ENCODE results near the gene MTX2. TPM values are rescaled to one million over a fixed set of nuclear protein-coding genes. Genes with fewer than 3 reads are reported as not detected.
"Not testable (repeated sequence)": the region's sequence is repeated elsewhere in the genome, so short reads cannot be mapped to it uniquely, and the experiment has no call there.

Gene MTX2
- total RNA-seq, 1 donor from 2014 or later, result 30.7 TPM

DNA sequence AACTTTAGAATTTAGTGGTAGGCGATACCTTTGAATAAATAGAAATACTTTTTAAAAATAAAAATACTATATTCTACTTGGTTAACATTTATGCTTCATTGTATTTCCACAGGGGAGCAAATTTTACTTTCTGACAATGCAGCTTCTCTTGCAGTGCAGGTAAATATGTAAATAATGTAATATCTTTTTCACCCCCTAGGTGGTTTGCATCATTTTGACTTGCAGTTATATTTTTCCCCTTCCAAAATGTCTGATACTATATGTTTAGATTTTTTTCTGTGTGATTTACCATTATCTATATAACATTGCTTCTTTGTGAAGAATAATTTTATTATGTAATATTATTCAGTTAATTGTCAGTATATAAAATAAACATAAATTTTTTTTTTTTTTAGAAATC lies 28.5 kb downstream of the MTX2 start:
- H3K4me3 Mint-ChIP-seq, result no peak overlapping the region
- no peaks in the 10 kb centered on the region for H3K27me3 Mint-ChIP-seq
- H3K36me3 Mint-ChIP-seq (ENCODE audit: low read depth), result no peaks in the 10 kb centered on the region
- peaks cover 5% of the 10 kb centered on the region for H3K4me1 Mint-ChIP-seq
- intact Hi-C loops (cut with micrococcal nuclease), result no loop called here
- H3K27ac Mint-ChIP-seq, result no peak overlapping the region
- DNase-seq, result no peak
- no peaks in the 10 kb centered on the region for H3K9me3 Mint-ChIP-seq

DNA sequence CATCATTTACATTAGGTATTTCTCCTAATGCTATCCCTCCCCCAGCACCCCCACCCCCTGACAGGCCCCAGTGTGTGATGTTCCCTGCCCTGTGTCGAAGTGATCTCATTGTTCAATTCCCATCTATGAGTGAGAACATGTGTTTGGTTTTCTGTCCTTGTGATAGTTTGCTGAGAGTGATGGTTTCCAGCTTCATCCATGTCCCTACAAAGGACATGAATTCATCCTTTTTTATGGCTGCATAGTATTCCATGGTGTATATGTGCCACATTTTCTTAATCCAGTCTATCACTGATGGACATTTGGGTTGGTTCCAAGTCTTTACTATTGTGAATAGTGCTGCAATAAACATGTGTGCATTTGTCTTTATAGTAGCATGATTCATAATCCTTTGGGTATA lies 36.8 kb downstream of the MTX2 start:
- intact Hi-C loops (cut with micrococcal nuclease); H3K4me1 Mint-ChIP-seq; DNase-seq; H3K27ac Mint-ChIP-seq; H3K27me3 Mint-ChIP-seq; H3K4me3 Mint-ChIP-seq: not testable (repeated sequence)
- H3K9me3 Mint-ChIP-seq, result peaks cover 19% of the 10 kb centered on the region
- peaks cover 31% of the 10 kb centered on the region for H3K36me3 Mint-ChIP-seq (ENCODE audit: low read depth)

DNA sequence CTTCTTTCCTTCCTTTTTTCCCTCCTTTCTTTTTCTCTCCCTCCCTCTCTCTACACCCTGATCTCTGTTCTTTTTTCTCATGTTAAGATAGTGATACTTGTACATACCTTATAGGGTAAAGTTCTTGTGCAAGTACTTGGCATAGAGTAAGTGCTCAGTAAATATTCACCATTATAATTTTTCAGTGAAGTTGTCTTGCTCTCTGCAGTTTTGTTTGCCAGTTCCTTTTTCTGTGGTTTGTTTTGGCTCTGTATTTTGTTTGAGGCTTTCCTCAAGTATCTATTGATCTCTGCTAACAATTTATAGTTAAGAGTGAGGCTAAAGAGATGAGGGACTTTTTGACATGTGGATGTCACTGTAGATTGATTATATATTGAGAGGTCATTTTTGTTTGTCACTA lies 48.0 kb downstream of the MTX2 start:
- peaks cover 4% of the 10 kb centered on the region for H3K4me1 Mint-ChIP-seq
- no peaks in the 10 kb centered on the region for H3K9me3 Mint-ChIP-seq
- intact Hi-C loops (cut with micrococcal nuclease), result no loop called here
- no peak for DNase-seq
- no peaks in the 10 kb centered on the region for H3K36me3 Mint-ChIP-seq (ENCODE audit: low read depth)
- H3K27ac Mint-ChIP-seq, result no peak overlapping the region
- H3K4me3 Mint-ChIP-seq, result no peak overlapping the region
- H3K27me3 Mint-ChIP-seq, result no peaks in the 10 kb centered on the region

GRCh38 chr2:176317623-176318065 lies 48.4 kb downstream of the MTX2 start:
- peaks cover 4% of the 10 kb centered on the region for H3K4me1 Mint-ChIP-seq
- H3K27me3 Mint-ChIP-seq, result no peaks in the 10 kb centered on the region
- H3K36me3 Mint-ChIP-seq (ENCODE audit: low read depth), result no peaks in the 10 kb centered on the region
- intact Hi-C loops (cut with micrococcal nuclease), result no loop called here
- no peaks in the 10 kb centered on the region for H3K9me3 Mint-ChIP-seq
- DNase-seq, result no peak
- no peak overlapping the region for H3K27ac Mint-ChIP-seq
- H3K4me3 Mint-ChIP-seq, result no peak overlapping the region

DNA sequence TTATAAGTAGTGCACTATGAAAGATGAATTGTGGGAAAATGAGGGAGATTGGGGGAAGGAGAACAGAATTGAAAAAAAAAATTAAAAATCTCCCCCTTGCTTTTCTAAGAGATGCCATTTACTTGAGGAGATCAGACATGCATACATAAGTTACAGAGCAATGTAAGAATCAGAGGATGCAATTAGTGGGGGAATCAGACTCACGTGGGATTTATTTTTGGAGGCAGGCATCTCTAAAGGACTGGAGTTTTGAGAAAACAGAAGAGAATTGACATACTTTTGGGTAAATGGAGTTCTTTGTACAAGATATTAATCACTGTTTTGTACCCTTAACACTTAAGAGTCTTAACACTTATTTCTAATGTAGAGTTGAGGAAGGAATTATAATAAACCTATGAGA lies 52.7 kb downstream of the MTX2 start:
- Mint-ChIP-seq H3K4me1 (peaks cover 4% of the 10 kb centered on the region), H3K27me3 (no peaks in the 10 kb centered on the region), H3K4me3 (no peak overlapping the region), H3K36me3 (ENCODE audit: low read depth) (no peaks in the 10 kb centered on the region), H3K9me3 (no peaks in the 10 kb centered on the region), H3K27ac (no peak overlapping the region)
- DNase-seq, result no peak
- intact Hi-C loops (cut with micrococcal nuclease), result no loop called here

DNA sequence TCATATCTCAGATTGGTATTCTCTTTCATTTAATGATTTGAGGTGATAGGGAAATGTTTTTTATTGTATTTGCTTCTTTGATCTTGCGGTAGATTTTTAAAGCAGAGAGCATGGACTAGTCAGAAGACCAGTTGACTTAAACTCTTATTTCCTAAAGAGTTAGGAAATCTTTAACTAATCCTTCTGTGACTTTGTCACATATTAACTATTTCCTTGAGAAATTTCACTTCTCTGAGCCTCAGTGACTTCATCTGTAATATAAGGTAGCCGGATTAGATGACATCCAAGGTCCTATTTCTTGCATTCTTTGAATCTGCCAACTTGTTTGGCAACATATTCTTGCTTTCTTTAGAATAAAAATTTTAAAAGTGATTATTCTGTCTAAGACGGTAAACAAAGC lies 55.6 kb downstream of the MTX2 start:
- H3K9me3 Mint-ChIP-seq, result no peaks in the 10 kb centered on the region
- H3K27me3 Mint-ChIP-seq, result no peaks in the 10 kb centered on the region
- intact Hi-C loops (cut with micrococcal nuclease), result no loop called here
- H3K27ac Mint-ChIP-seq, result no peak overlapping the region
- no peak overlapping the region for H3K4me3 Mint-ChIP-seq
- no peak for DNase-seq
- no peaks in the 10 kb centered on the region for H3K4me1 Mint-ChIP-seq
- peaks cover 2% of the 10 kb centered on the region for H3K36me3 Mint-ChIP-seq (ENCODE audit: low read depth)

DNA sequence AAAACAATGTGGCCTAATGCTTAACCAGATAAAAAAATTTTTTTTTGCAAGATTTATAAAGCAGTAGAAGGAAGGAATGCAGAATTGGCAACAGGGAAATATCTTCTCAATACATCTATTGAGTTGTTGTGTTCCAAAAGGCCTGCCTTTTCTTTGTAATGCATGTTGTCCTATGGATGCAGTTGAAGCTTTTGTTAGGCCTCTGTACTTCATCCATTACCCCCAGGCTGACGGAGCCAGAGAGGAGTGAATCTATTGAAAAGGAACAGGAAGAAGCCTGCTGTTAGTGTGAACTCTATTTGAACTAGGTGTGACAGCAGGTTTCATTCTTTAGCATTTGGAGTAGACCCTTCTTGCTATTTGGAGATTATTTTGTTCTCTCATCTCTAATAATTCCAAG lies 56.5 kb downstream of the MTX2 start:
- Mint-ChIP-seq H3K27ac (no peak overlapping the region), H3K4me3 (no peak overlapping the region), H3K4me1 (no peaks in the 10 kb centered on the region), H3K27me3 (no peaks in the 10 kb centered on the region), H3K9me3 (no peaks in the 10 kb centered on the region), H3K36me3 (ENCODE audit: low read depth) (peaks cover 2% of the 10 kb centered on the region)
- intact Hi-C loops (cut with micrococcal nuclease), result no loop called here
- no peak for DNase-seq

GRCh38 chr2:176328149-176328548 lies 58.9 kb downstream of the MTX2 start:
- no peak overlapping the region for H3K4me3 Mint-ChIP-seq
- DNase-seq, result no peak
- H3K27ac Mint-ChIP-seq, result no peak overlapping the region
- no peaks in the 10 kb centered on the region for H3K9me3 Mint-ChIP-seq
- intact Hi-C loops (cut with micrococcal nuclease), result no loop called here
- H3K27me3 Mint-ChIP-seq, result no peaks in the 10 kb centered on the region
- peaks cover 2% of the 10 kb centered on the region for H3K36me3 Mint-ChIP-seq (ENCODE audit: low read depth)
- H3K4me1 Mint-ChIP-seq, result no peaks in the 10 kb centered on the region

- H3K27ac Mint-ChIP-seq, result no peak overlapping the region
- no peaks in the 10 kb centered on the region for H3K4me1 Mint-ChIP-seq
- H3K27me3 Mint-ChIP-seq, result no peaks in the 10 kb centered on the region
- H3K9me3 Mint-ChIP-seq, result no peaks in the 10 kb centered on the region
- no peak overlapping the region for H3K4me3 Mint-ChIP-seq
- DNase-seq, result no peak
- intact Hi-C loops (cut with micrococcal nuclease), result no loop called here
- H3K36me3 Mint-ChIP-seq (ENCODE audit: low read depth), result peaks cover 2% of the 10 kb centered on the region
These were observed 61.4 kb downstream of the MTX2 start for GRCh38 chr2:176330612-176331011.

GRCh38 chr2:176331646-176332045 lies 62.4 kb downstream of the MTX2 start:
- intact Hi-C loops (cut with micrococcal nuclease), result no loop called here
- no peaks in the 10 kb centered on the region for H3K4me1 Mint-ChIP-seq
- H3K4me3 Mint-ChIP-seq, result no peak overlapping the region

DNA sequence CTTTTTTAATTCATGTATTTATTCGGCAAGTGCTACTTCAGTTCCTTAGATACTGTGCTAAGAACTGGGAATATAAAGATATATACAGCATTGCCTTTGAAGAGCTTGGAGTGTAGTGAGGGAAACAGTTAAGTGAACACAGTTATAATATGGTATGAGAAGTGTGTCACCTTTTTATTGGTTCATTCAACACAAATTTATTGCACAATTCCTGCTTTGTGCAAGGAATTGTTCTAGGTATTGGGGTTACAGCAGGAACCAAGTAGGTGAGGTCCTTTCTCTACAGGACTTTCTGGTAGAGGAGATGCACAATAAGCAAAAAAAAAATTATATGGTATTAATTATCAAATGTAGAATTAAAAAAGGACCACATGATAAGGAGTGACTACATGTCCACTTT lies 65.5 kb downstream of the MTX2 start:
- no peak overlapping the region for H3K27ac Mint-ChIP-seq
- intact Hi-C loops (cut with micrococcal nuclease), result no loop called here
- no peak overlapping the region for H3K4me3 Mint-ChIP-seq
- no peak for DNase-seq
- no peaks in the 10 kb centered on the region for H3K4me1 Mint-ChIP-seq
- peaks cover 8% of the 10 kb centered on the region for H3K36me3 Mint-ChIP-seq (ENCODE audit: low read depth)
- H3K9me3 Mint-ChIP-seq, result no peaks in the 10 kb centered on the region
- H3K27me3 Mint-ChIP-seq, result no peaks in the 10 kb centered on the region

More at GRCh38 chr2:176331646-176332045, 62.4 kb downstream of the MTX2 start:
- DNase-seq, result no peak
- H3K27me3 Mint-ChIP-seq, result no peaks in the 10 kb centered on the region
- H3K9me3 Mint-ChIP-seq, result no peaks in the 10 kb centered on the region
- peaks cover 2% of the 10 kb centered on the region for H3K36me3 Mint-ChIP-seq (ENCODE audit: low read depth)
- H3K27ac Mint-ChIP-seq, result no peak overlapping the region

- no peak overlapping the region for H3K4me3 Mint-ChIP-seq
- H3K36me3 Mint-ChIP-seq (ENCODE audit: low read depth), result peaks cover 8% of the 10 kb centered on the region
- no peaks in the 10 kb centered on the region for H3K4me1 Mint-ChIP-seq
- intact Hi-C loops (cut with micrococcal nuclease), result no loop called here
- H3K27ac Mint-ChIP-seq, result no peak overlapping the region
- H3K27me3 Mint-ChIP-seq, result peaks cover 2% of the 10 kb centered on the region
- no peak for DNase-seq
- no peaks in the 10 kb centered on the region for H3K9me3 Mint-ChIP-seq
These were observed 69.2 kb downstream of the MTX2 start for GRCh38 chr2:176338395-176338794.

DNA sequence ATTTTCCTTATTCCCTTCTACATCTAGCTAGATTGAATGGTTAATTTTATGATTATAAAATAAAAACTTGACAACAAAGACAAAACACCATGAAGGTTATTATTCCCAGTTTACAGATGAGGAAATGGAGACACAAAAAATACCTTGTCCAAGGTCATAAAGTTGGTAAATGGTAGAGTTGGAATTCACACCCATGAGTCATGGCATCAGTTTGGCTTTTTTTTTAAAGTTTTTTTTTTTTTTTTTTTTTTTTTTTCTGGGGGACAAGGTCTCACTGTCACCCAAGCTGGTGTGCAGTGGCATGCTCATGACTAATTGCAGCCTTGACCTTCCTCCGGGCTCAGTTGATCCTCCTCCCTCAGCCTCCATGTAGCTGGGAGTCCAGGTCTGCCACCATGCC lies 70.0 kb downstream of the MTX2 start:
- DNase-seq, result no peak
- intact Hi-C loops (cut with micrococcal nuclease), result no loop called here
- no peaks in the 10 kb centered on the region for H3K4me1 Mint-ChIP-seq
- no peak overlapping the region for H3K4me3 Mint-ChIP-seq
- peaks cover 8% of the 10 kb centered on the region for H3K36me3 Mint-ChIP-seq (ENCODE audit: low read depth)
- H3K9me3 Mint-ChIP-seq, result no peaks in the 10 kb centered on the region
- H3K27me3 Mint-ChIP-seq, result peaks cover 2% of the 10 kb centered on the region
- no peak overlapping the region for H3K27ac Mint-ChIP-seq

GRCh38 chr2:176356251-176356650 lies 87.0 kb downstream of the MTX2 start:
- intact Hi-C loops (cut with micrococcal nuclease), result no loop called here
- peaks cover 2% of the 10 kb centered on the region for H3K4me1 Mint-ChIP-seq
- H3K9me3 Mint-ChIP-seq, result no peaks in the 10 kb centered on the region
- no peak overlapping the region for H3K27ac Mint-ChIP-seq
- no peak overlapping the region for H3K4me3 Mint-ChIP-seq
- no peaks in the 10 kb centered on the region for H3K36me3 Mint-ChIP-seq (ENCODE audit: low read depth)
- H3K27me3 Mint-ChIP-seq, result peaks cover 19% of the 10 kb centered on the region
- DNase-seq, result no peak

DNA sequence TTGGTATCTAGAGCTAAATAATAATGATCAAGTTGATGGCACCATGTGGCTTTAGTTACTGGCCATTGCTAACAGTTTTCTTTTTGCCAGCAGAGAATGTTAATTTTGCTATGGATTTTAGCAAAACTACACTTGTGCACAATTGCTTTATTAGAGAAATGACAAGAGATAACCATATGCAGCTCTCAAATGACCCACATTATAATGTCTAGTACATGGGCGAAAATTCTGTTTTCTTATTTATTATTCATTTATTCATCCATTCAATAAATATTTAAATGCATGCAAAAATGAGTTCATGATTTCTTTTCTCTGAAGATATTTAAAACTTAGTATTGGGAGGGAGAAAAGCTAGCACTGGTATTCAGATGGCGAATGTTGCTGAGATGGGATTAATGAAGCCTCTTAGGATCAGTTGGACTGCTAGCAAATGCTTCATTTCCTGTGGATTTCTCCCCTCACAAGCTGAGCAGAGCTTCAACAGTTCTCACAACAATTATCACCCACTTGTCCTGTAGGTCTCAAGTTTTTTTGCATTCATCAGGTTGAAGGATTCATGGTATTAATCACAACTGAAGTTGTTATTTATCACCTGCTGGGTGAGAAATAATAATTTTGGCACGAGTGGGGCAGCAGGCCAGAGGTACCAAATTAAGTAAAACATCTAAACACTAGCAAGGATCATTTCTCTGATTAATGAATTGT lies 95.2 kb downstream of the MTX2 start:
- Mint-ChIP-seq H3K27ac (no peak overlapping the region), H3K9me3 (no peaks in the 10 kb centered on the region), H3K36me3 (ENCODE audit: low read depth) (no peaks in the 10 kb centered on the region), H3K27me3 (peaks cover 23% of the 10 kb centered on the region), H3K4me3 (no peak overlapping the region), H3K4me1 (no peaks in the 10 kb centered on the region)
- no peak for DNase-seq
- intact Hi-C loops (cut with micrococcal nuclease), result no loop called here

Measured in activated CD4-positive, alpha-beta T cell treated with anti-CD3 and anti-CD28 coated beads, Interleukin-2, amount 10 ng/mL, durations not matched to agents 24 days and 14 days (primary cell).